K562 treated with DMSO at 1 percent for 24 hours (cell line): Measurements from ENCODE around the gene TRAPPC11. TPM values are rescaled to one million over a fixed set of nuclear protein-coding genes. Genes with fewer than 3 reads are reported as not detected.

ENCODE experiments used
- total RNA-seq: library from RNA; unstranded; fragments of 300-600 nt; gene quantifications from 2 replicates; pipeline ENCODE4 v1.2.3, GENCODE V29; 2022; ENCODE audit warnings: low read depth; ENCODE audit not compliant: insufficient read depth

TRAPPC11 gene
- total RNA-seq = 18.9 and 23.8 TPM in 2 replicates

DNA sequence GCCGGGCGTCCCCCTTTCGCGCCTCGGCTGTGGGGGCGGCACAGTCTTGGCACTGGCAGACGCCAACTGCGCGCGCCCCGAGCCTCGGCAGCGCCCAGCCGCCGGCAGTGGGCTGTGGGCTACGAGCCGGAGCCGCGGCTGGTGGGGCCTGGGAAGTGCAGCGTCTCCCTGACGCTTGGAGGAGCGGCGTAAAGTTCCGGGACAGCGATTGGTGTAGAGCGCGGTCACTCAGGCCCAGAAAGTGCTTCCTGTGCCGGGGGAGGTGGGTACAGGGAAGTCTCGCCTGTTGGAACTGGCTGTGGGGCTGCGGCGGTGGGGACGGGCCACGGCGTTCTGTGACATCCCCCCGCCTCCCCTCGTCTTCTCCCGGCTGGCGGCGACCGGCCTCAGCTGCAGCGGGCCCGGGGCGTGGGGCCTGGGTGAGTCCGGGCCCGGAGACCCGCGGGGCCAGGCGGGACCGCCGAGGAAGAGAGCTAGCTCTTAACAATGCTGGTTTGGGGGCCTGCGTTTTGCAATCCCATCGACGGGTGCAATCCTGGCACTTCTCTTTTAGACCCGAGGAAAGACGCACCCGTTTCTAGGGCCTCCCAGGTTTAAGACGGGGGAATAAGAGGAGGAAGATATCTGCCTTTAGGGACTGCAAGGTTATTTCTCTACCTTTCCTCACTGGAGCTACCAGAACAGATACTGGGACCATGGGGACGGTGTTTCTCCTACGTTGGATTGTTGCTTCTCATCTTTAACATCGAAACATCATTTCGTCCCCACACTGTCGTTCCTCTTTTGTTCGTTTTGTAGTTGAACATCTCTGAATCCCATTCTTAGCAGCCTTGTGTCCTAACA, at the start of gene TRAPPC11, which contains the start of gene RWDD4:
TSS of gene TRAPPC11 (plus strand) at position 265 of the 843 bp plus-strand sequence. CDS start 4,575 bp downstream, outside the sequence.
TSS of gene RWDD4 (minus strand) at position 157 of the 843 bp plus-strand sequence. CDS start 233 bp downstream, outside the sequence.

Other genes with a start within 250 kb of the TRAPPC11 start
- 19.9 and 21.0 TPM in 2 replicates for gene CDKN2AIP, start 214.7 kb upstream of the TRAPPC11 start, total RNA-seq
- 12.8 and 16.6 TPM in 2 replicates for gene ING2, start 154.2 kb upstream of the TRAPPC11 start, total RNA-seq
- gene RWDD4, start 108 bp upstream of the TRAPPC11 start, total RNA-seq = 10.8 and 11.3 TPM in 2 replicates
- not detected in 2 replicates for gene STOX2, start 246.0 kb downstream of the TRAPPC11 start, total RNA-seq